ENCODE measurements around the gene CD69.

Gene CD69

DNA sequence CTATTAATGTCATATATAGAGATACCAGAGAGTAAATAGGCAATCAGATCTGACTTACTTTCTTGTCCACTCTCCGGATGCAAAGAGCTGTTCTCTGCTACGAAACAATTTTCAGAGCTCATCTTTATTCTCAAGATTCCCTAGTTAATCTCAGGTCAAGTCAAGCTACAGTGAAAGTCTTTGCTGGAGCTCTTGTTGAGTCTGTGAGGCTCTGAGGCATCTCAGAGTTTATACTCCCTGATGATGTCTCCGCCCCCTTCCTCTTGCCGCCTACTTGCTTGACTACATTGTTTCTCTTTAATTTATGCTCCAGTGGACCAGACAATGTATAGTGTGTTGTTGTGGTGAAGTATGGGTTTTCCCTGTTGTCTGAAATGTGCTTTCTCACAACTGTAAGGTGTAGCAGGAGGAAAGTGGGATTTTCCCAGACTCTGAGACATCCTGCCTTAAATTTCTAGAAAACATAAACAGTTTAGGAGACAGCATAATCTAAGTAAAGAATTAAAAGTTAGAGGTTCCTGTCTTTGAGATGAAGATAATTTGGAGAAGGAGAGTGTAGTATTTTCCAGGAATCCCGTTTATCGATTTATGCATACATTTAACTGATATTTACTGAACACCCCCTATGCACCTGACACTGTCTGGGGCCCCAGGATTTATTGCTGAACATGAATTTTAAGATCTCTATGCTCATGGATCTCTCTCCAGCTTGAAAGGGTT is at the start of gene CD69:
Gene CD69 (minus strand): TSS at position 203 of the 720 bp plus-strand sequence. CDS start 81 bp downstream, at position 122.
- peak; percentile 33 for DNase-seq (ENCODE audit: low spot score)

DNA sequence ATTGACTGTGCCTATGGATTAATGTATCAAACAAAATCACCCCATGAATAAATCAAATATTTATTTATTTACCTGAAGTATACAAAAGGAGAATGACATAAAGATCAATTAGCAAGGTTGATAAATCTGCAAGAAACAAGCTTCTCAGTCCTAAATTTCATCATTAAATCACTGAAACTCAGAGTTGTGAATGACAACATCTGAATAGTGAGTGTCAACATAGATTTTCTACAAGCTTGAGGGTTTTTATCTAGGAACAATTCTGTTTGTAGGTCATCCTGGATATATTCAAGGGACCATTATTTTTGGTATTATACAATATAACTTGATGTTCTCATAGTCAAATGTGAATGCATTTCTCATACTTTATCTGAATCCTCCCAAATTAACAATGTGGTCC is 49.2 kb upstream of the CD69 start:
- no peak for DNase-seq (ENCODE audit: low spot score)

GRCh38 chr12:9809338-9809737 is 48.6 kb upstream of the CD69 start:
- DNase-seq (ENCODE audit: low spot score) = no peak

DNA sequence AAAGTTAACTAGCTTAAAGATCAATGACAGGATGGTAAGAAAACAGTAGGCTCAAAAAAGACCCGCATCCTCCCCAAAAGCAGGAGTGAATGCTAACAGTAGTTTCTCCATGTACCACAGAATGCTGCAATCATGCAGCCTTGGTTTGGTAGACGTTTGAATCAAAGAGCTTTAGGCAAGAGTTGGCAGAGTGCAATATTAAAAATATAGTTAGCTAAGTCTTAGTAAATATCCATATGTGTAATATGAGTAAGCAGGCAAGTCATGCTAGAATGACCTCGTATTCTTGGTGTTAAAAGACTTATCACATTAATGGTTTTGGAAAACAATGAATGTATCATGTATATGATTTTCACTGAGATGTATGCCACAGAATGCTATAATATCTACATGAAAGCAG is 47.8 kb upstream of the CD69 start:
- no peak for DNase-seq (ENCODE audit: low spot score)

- no peak for DNase-seq (ENCODE audit: low spot score)
Measured at GRCh38 chr12:9806714-9807113, 46.0 kb upstream of the CD69 start.

- no peak for DNase-seq (ENCODE audit: low spot score)
Measured at GRCh38 chr12:9805883-9806282, 45.2 kb upstream of the CD69 start.

GRCh38 chr12:9799961-9800360 is 39.3 kb upstream of the CD69 start:
- no peak for DNase-seq (ENCODE audit: low spot score)

GRCh38 chr12:9797722-9798619 is 37.3 kb upstream of the CD69 start:
- DNase-seq (ENCODE audit: low spot score) = peak; percentile 20

GRCh38 chr12:9796971-9797370 is 36.3 kb upstream of the CD69 start:
- no peak for DNase-seq (ENCODE audit: low spot score)

GRCh38 chr12:9796346-9796745 is 35.6 kb upstream of the CD69 start:
- no peak for DNase-seq (ENCODE audit: low spot score)

- no peak for DNase-seq (ENCODE audit: low spot score)
Measured at GRCh38 chr12:9795945-9796344, 35.2 kb upstream of the CD69 start.

DNA sequence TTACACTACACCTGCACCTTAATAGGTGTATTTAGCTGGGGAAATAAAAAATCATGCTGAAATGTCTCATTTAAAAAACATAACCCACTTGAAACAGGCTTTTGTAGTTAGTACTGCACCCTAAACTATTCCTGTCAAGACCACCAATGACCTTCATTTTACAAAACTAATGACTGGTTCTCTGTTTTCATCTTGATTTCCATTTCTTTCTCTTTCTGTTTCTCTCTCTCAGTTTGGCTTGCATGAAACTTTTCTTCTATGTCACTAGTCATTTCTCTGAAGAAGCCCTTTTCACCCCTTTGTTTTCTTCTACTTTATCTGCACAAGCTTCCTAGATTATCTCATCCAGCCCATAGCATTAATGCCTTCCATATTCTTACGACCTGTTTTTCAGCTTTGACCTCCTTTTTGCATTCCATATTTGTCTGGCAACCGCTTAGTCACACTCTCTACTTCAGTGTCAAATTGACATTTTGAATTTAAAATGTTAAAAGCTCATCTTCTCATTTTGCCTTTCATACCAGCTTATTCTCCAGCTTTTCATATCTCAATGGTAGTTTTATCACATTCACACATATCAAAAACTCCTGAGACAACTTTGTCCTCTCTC is 33.9 kb upstream of the CD69 start:
- no peak for DNase-seq (ENCODE audit: low spot score)

GRCh38 chr12:9793779-9794395 is 33.2 kb upstream of the CD69 start:
- no peak for DNase-seq (ENCODE audit: low spot score)

GRCh38 chr12:9792961-9793617 is 32.4 kb upstream of the CD69 start:
- no peak for DNase-seq (ENCODE audit: low spot score)

DNA sequence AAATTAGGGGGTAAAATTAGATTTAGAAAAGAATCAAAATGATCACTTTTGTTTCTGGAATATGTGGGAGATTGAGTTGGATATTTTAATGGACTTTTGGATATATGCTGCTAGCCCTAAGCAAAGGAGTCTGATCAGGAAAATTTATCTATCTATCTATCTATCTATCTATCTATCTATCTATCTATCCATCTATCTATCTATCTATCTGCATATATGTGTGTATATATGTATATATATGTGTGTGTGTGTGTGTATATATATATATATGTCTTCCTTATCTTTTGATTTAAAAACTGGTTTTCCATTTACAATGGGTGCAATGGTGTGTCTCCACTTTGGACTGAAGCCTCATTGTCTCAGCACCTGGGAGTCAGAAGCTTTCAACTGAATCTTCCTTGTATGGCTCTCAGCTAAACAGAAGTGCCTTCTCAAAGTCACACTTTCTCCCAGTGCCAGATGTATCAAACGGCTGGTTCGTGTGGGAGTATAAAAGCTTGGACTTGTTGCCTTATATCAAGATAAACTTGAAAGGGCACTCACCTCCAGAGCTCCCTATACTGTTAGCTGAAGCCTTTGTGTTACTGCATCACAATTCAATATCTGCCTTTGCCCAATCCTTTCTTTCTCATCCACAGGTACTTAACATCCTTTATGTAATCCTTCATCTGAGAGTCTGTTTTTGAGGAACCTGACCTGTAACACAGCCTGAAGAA is 31.6 kb upstream of the CD69 start:
- DNase-seq (ENCODE audit: low spot score) = no peak

GRCh38 chr12:9786726-9787717 is 26.3 kb upstream of the CD69 start:
- DNase-seq (ENCODE audit: low spot score) = no peak

GRCh38 chr12:9784816-9785215 is 24.1 kb upstream of the CD69 start:
- no peak for DNase-seq (ENCODE audit: low spot score)

- no peak for DNase-seq (ENCODE audit: low spot score)
Measured at GRCh38 chr12:9784326-9784725, 23.6 kb upstream of the CD69 start.

GRCh38 chr12:9782547-9783382 is 22.1 kb upstream of the CD69 start:
- no peak for DNase-seq (ENCODE audit: low spot score)
